ENCODE data around the gene TLX1. TPM values are rescaled to one million over a fixed set of nuclear protein-coding genes. Genes with fewer than 3 reads are reported as not detected.
A peak's percentile ranks its signal among the peaks of the same experiment; 100 is the strongest.

The TLX1 gene
- total RNA-seq, 4 donors from 2014 or later, result not detected

DNA sequence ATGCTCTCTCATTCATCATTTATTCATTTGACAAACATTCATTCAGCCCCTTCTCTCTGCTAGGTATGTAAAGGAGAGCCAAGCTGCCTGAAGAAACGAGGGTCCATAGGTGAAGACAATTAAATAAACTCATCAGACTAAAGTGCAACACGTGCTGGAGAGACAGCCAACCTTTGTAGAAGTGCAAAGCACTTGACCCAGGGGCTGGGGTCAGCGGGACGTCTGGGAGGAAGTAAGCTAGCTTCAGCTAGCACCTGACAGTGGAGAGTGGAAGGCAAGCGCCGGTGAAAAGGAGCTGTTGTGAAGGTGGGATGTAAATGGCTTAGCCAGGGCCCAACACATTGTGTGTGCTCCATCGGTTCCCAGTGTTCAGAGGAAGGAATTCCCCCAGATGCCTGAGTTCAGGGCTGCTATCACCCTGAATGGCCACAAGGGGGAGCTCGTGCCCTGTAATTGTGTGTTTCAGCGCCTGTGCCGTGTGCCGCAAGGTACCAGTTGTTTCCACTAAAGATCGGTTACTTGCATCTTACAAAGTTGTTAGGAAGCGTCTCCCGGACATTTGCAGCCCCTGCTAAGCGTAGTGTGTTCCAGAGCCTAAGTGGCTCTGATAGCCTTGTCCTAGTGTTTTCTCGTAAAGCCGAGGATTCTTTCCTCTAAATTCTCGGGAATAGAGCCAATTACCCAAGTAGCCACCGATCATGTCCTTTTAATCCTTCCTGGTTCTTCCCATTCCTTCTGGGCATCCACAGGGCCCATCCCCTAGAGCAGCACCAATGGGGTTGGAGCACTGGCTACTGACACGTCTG is 30.6 kb downstream of the TLX1 start:
- H3K27me3 ChIP-seq, result peaks cover 0 to 97% (median 7%) of the 10 kb centered on the region in 4 donors
- intact Hi-C loops (cut with DNase I), result no loop called here

DNA sequence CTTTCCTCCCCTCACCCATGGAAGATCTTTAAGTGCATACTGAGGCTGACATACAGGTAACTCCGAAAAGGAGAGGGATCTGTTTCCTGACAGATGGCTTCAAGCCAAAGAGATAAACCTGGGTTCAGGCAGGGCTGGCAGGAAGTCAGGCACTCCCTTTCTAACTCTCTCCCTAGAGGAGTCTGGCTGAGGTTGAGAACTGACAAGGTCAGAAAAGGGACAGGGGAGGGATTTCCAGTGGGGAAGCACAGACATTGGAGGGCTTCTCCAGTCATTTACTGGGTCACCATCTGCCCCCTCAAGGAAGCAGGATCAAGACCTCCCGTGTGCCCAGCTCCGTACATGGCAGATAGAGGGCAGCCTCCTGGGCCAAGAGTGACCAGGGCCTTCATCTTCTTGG is 31.6 kb downstream of the TLX1 start:
- WGBS, 2 donors, result 40 to 55% methylated on average over 2 to 3 of the region's 3 CpGs
- no peak for DNase-seq
- TF ChIP-seq POLR2A (IDR thresholded peaks at IDR 0.05), result no peak
- TF ChIP-seq, protein P1, sequence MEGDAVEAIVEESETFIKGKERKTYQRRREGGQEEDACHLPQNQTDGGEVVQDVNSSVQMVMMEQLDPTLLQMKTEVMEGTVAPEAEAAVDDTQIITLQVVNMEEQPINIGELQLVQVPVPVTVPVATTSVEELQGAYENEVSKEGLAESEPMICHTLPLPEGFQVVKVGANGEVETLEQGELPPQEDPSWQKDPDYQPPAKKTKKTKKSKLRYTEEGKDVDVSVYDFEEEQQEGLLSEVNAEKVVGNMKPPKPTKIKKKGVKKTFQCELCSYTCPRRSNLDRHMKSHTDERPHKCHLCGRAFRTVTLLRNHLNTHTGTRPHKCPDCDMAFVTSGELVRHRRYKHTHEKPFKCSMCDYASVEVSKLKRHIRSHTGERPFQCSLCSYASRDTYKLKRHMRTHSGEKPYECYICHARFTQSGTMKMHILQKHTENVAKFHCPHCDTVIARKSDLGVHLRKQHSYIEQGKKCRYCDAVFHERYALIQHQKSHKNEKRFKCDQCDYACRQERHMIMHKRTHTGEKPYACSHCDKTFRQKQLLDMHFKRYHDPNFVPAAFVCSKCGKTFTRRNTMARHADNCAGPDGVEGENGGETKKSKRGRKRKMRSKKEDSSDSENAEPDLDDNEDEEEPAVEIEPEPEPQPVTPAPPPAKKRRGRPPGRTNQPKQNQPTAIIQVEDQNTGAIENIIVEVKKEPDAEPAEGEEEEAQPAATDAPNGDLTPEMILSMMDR (IDR thresholded peaks at IDR 0.05), result no peak
- Histone ChIP-seq H3K27me3 (peaks cover 0 to 97% (median 6%) of the 10 kb centered on the region in 4 donors), H3K4me1 (peaks cover 4 to 6% (median 6%) of the 10 kb centered on the region in 3 donors), H3K4me3 (no peak overlapping the region), H3K27ac (no peak overlapping the region), H3K9me3 (no peaks in the 10 kb centered on the region), H3K36me3 (no peaks in the 10 kb centered on the region)
- intact Hi-C loops (cut with DNase I), result no loop called here

More for the DNA sequence above, 30.6 kb downstream of the TLX1 start:
- H3K4me3 ChIP-seq, result peak overlapping the region in 2 of 4 donors; percentile 12 to 54
- H3K9me3 ChIP-seq, result no peaks in the 10 kb centered on the region
- no peak for DNase-seq
- H3K27ac ChIP-seq, result no peak overlapping the region
- 3 to 6% methylated on average over 18 to 19 of the region's 20 CpGs for WGBS, 2 donors
- TF ChIP-seq, protein P1 (IDR thresholded peaks at IDR 0.05), result peak; percentile 86 to 97 (median 92)
- no peak for TF ChIP-seq POLR2A (IDR thresholded peaks at IDR 0.05)
- peaks cover 4 to 6% (median 6%) of the 10 kb centered on the region in 3 donors for H3K4me1 ChIP-seq
- no peaks in the 10 kb centered on the region for H3K36me3 ChIP-seq

DNA sequence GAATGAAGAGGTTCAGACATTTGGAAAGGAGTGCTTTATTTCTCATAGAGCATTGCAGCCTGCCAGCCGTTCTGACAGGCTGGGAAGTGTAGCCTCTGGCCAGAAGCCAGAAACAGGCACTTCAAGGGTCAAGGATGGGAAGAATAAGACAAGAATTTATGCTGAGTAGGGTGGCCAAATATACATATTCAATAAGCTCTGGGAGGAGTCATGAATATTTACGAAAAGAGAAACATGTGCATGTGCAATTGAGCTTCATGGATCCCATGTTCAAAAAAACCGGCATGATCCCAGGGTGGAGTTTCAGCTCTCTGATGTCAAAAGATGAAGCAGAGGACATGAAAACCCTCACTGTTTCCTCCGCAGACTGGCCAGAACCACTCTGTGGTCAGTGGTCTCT is 32.9 kb downstream of the TLX1 start:
- intact Hi-C loops (cut with DNase I), result no loop called here
- Histone ChIP-seq H3K27me3 (peaks cover 0 to 97% (median 6%) of the 10 kb centered on the region in 4 donors), H3K4me1 (peaks cover 4 to 6% (median 6%) of the 10 kb centered on the region in 3 donors), H3K27ac (no peak overlapping the region), H3K4me3 (no peak overlapping the region), H3K36me3 (no peaks in the 10 kb centered on the region), H3K9me3 (no peaks in the 10 kb centered on the region)
- no peak for DNase-seq
- 31 to 44% methylated on average over 4 of the region's 4 CpGs for WGBS, 2 donors
- TF ChIP-seq POLR2A (IDR thresholded peaks at IDR 0.05), result no peak
- TF ChIP-seq, protein P1 (IDR thresholded peaks at IDR 0.05), result no peak

DNA sequence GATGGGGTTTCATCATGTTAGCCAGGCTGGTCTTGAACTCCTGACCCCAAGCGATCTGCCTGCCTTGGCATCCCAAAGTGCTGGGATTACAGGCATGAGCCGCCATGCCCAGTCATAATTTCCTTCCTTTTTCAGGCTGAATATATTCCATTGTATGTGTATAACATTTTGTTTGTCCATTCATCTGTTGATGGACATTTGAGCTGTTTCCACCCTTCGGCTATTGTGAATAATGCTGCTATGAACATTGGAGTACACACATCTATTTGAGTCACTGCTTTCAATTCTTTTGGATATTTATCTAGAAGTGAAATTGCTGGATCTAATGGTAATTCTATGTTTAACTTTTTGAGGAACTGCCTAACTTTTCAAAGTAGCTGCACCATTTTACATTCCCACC is 34.6 kb downstream of the TLX1 start:
- DNase-seq, result no peak
- Histone ChIP-seq H3K4me3 (no peak overlapping the region), H3K27me3 (peaks cover 0 to 96% (median 8%) of the 10 kb centered on the region in 4 donors), H3K27ac (no peak overlapping the region), H3K4me1 (peaks cover 4 to 6% (median 6%) of the 10 kb centered on the region in 3 donors), H3K9me3 (no peaks in the 10 kb centered on the region), H3K36me3 (no peaks in the 10 kb centered on the region)
- intact Hi-C loops (cut with DNase I), result no loop called here
- 66 to 76% methylated on average over 3 of the region's 3 CpGs for WGBS, 2 donors
- no peak for TF ChIP-seq POLR2A (IDR thresholded peaks at IDR 0.05)
- TF ChIP-seq, protein P1 (IDR thresholded peaks at IDR 0.05), result no peak

DNA sequence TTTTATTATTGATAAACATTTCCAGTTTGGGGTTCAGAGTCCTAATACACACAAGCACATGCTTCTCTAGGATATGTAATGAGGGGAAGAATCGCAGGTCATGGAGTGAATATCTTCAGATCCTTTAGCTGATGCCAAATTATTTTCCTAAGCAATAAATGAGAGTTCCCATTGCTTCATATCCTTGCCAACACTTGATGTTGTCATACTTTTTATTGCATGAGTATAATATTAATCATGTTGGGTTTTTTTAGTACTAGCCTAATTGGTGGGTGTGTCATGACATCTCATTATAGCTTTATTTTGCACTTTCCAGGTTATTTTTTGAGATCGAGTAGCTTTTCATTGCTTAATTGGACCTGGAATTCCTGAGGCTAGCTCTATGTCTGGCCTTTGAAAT is 35.3 kb downstream of the TLX1 start:
- Histone ChIP-seq H3K27me3 (peaks cover 0 to 96% (median 7%) of the 10 kb centered on the region in 4 donors), H3K4me1 (peaks cover 4 to 6% (median 6%) of the 10 kb centered on the region in 3 donors), H3K4me3 (no peak overlapping the region)

More for the DNA sequence above, 35.3 kb downstream of the TLX1 start:
- intact Hi-C loops (cut with DNase I), result no loop called here
- no peaks in the 10 kb centered on the region for H3K9me3 ChIP-seq
- no peaks in the 10 kb centered on the region for H3K36me3 ChIP-seq
- no peak for DNase-seq
- no peak overlapping the region for H3K27ac ChIP-seq
- TF ChIP-seq, protein P1 (IDR thresholded peaks at IDR 0.05), result no peak
- TF ChIP-seq POLR2A (IDR thresholded peaks at IDR 0.05), result no peak
- WGBS, 2 donors, result 68 to 74% methylated on average over 2 of the region's 2 CpGs

Measured in esophagus squamous epithelium (tissue), 5 donors.